ENCODE measurements around the gene CNTNAP1.

DNA sequence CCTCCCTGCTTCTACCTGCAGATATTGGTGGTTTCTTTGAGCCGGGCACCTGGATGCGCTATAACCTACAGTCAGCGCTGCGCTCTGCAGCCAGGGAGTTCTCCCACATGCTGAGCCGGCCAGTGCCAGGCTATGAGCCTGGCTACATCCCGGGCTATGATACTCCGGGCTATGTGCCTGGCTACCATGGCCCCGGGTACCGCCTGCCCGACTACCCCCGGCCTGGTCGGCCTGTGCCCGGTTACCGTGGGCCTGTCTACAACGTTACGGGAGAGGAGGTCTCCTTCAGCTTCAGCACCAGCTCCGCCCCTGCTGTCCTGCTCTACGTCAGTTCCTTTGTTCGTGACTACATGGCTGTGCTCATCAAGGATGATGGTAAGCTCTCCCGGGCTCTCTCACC is 13.2 kb downstream of the CNTNAP1 start:
- TF ChIP-seq HCFC1 (IDR thresholded peaks at IDR 0.05; ENCODE audit: low read depth, low read length): no peak
- TF ChIP-seq STAT5B (CRISPR knock-in tag; IDR thresholded peaks at IDR 0.05): no peak
- no peak for TF ChIP-seq CEBPB (tag; IDR thresholded peaks at IDR 0.05)
- no peak for TF ChIP-seq ELF4 (CRISPR knock-in tag; IDR thresholded peaks at IDR 0.05)
- TF ChIP-seq, protein P1, sequence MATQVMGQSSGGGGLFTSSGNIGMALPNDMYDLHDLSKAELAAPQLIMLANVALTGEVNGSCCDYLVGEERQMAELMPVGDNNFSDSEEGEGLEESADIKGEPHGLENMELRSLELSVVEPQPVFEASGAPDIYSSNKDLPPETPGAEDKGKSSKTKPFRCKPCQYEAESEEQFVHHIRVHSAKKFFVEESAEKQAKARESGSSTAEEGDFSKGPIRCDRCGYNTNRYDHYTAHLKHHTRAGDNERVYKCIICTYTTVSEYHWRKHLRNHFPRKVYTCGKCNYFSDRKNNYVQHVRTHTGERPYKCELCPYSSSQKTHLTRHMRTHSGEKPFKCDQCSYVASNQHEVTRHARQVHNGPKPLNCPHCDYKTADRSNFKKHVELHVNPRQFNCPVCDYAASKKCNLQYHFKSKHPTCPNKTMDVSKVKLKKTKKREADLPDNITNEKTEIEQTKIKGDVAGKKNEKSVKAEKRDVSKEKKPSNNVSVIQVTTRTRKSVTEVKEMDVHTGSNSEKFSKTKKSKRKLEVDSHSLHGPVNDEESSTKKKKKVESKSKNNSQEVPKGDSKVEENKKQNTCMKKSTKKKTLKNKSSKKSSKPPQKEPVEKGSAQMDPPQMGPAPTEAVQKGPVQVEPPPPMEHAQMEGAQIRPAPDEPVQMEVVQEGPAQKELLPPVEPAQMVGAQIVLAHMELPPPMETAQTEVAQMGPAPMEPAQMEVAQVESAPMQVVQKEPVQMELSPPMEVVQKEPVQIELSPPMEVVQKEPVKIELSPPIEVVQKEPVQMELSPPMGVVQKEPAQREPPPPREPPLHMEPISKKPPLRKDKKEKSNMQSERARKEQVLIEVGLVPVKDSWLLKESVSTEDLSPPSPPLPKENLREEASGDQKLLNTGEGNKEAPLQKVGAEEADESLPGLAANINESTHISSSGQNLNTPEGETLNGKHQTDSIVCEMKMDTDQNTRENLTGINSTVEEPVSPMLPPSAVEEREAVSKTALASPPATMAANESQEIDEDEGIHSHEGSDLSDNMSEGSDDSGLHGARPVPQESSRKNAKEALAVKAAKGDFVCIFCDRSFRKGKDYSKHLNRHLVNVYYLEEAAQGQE (IDR thresholded peaks at IDR 0.05; ENCODE audit: borderline replicate concordance): no peak
- TF ChIP-seq, protein P1 (CRISPR knock-in tag; IDR thresholded peaks at IDR 0.05; ENCODE audit: low read depth): no peak
- no peak for TF ChIP-seq CBX1 (IDR thresholded peaks at IDR 0.05; ENCODE audit: low read depth)
- no peak for TF ChIP-seq FIP1L1 (IDR thresholded peaks at IDR 0.05; ENCODE audit: low read depth, low read length, poor library complexity, severe bottlenecking)
- TF ChIP-seq, protein P2, sequence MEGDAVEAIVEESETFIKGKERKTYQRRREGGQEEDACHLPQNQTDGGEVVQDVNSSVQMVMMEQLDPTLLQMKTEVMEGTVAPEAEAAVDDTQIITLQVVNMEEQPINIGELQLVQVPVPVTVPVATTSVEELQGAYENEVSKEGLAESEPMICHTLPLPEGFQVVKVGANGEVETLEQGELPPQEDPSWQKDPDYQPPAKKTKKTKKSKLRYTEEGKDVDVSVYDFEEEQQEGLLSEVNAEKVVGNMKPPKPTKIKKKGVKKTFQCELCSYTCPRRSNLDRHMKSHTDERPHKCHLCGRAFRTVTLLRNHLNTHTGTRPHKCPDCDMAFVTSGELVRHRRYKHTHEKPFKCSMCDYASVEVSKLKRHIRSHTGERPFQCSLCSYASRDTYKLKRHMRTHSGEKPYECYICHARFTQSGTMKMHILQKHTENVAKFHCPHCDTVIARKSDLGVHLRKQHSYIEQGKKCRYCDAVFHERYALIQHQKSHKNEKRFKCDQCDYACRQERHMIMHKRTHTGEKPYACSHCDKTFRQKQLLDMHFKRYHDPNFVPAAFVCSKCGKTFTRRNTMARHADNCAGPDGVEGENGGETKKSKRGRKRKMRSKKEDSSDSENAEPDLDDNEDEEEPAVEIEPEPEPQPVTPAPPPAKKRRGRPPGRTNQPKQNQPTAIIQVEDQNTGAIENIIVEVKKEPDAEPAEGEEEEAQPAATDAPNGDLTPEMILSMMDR (IDR thresholded peaks at IDR 0.05 in 2 of 3, conservative IDR thresholded peaks at IDR 0.05 in 1 of 3; ENCODE audit: insufficient read depth in 2 of 3, low read depth in 1 of 3, low read length in 3 of 3): no peak
- TF ChIP-seq TAF1 (IDR thresholded peaks at IDR 0.05; ENCODE audit: control insufficient read depth, extremely low read depth, insufficient read depth, low read length, severe bottlenecking): no peak
- TF ChIP-seq, protein P3, sequence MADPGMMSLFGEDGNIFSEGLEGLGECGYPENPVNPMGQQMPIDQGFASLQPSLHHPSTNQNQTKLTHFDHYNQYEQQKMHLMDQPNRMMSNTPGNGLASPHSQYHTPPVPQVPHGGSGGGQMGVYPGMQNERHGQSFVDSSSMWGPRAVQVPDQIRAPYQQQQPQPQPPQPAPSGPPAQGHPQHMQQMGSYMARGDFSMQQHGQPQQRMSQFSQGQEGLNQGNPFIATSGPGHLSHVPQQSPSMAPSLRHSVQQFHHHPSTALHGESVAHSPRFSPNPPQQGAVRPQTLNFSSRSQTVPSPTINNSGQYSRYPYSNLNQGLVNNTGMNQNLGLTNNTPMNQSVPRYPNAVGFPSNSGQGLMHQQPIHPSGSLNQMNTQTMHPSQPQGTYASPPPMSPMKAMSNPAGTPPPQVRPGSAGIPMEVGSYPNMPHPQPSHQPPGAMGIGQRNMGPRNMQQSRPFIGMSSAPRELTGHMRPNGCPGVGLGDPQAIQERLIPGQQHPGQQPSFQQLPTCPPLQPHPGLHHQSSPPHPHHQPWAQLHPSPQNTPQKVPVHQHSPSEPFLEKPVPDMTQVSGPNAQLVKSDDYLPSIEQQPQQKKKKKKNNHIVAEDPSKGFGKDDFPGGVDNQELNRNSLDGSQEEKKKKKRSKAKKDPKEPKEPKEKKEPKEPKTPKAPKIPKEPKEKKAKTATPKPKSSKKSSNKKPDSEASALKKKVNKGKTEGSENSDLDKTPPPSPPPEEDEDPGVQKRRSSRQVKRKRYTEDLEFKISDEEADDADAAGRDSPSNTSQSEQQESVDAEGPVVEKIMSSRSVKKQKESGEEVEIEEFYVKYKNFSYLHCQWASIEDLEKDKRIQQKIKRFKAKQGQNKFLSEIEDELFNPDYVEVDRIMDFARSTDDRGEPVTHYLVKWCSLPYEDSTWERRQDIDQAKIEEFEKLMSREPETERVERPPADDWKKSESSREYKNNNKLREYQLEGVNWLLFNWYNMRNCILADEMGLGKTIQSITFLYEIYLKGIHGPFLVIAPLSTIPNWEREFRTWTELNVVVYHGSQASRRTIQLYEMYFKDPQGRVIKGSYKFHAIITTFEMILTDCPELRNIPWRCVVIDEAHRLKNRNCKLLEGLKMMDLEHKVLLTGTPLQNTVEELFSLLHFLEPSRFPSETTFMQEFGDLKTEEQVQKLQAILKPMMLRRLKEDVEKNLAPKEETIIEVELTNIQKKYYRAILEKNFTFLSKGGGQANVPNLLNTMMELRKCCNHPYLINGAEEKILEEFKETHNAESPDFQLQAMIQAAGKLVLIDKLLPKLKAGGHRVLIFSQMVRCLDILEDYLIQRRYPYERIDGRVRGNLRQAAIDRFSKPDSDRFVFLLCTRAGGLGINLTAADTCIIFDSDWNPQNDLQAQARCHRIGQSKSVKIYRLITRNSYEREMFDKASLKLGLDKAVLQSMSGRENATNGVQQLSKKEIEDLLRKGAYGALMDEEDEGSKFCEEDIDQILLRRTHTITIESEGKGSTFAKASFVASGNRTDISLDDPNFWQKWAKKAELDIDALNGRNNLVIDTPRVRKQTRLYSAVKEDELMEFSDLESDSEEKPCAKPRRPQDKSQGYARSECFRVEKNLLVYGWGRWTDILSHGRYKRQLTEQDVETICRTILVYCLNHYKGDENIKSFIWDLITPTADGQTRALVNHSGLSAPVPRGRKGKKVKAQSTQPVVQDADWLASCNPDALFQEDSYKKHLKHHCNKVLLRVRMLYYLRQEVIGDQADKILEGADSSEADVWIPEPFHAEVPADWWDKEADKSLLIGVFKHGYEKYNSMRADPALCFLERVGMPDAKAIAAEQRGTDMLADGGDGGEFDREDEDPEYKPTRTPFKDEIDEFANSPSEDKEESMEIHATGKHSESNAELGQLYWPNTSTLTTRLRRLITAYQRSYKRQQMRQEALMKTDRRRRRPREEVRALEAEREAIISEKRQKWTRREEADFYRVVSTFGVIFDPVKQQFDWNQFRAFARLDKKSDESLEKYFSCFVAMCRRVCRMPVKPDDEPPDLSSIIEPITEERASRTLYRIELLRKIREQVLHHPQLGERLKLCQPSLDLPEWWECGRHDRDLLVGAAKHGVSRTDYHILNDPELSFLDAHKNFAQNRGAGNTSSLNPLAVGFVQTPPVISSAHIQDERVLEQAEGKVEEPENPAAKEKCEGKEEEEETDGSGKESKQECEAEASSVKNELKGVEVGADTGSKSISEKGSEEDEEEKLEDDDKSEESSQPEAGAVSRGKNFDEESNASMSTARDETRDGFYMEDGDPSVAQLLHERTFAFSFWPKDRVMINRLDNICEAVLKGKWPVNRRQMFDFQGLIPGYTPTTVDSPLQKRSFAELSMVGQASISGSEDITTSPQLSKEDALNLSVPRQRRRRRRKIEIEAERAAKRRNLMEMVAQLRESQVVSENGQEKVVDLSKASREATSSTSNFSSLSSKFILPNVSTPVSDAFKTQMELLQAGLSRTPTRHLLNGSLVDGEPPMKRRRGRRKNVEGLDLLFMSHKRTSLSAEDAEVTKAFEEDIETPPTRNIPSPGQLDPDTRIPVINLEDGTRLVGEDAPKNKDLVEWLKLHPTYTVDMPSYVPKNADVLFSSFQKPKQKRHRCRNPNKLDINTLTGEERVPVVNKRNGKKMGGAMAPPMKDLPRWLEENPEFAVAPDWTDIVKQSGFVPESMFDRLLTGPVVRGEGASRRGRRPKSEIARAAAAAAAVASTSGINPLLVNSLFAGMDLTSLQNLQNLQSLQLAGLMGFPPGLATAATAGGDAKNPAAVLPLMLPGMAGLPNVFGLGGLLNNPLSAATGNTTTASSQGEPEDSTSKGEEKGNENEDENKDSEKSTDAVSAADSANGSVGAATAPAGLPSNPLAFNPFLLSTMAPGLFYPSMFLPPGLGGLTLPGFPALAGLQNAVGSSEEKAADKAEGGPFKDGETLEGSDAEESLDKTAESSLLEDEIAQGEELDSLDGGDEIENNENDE (IDR thresholded peaks at IDR 0.05; ENCODE audit: low read depth, low read length): no peak

Data from K562 (cell line).